ENCODE data around the gene CHD5. TPM values are rescaled to one million over a fixed set of nuclear protein-coding genes. Genes with fewer than 3 reads are reported as not detected.

CHD5 gene
- total RNA-seq, 1 experiment from 2014 or later: 1.6 TPM

DNA sequence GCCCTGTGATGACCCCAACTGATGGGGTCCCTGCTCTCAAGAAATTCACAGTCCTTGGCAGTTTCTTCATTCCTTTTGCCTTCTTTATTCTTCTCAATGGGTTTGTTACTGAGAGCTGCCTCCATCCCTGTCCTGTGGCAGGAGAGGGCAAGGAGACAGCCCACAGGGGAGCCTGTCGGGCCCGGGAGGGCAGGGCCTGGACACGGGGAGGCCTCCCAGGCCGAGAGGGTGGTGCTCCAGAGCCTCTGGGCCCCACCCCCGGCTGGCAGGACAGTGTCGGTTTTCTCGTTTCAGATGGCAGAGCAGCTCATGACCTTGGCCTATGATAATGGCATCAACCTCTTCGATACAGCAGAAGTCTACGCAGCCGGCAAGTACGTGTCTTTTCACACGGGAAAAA lies 98.2 kb downstream of the CHD5 start:
- Histone ChIP-seq H2BK12ac (ENCODE audit: insufficient read length, low read depth, low read length) (no peak overlapping the region), H3K4ac (ENCODE audit: low read depth, low read length) (no peak overlapping the region), H4K8ac (replicated peaks; ENCODE audit: insufficient read length, low read depth, low read length) (no peak overlapping the region), H3K27ac (ENCODE audit: insufficient read length, low read depth, low read length) (no peak overlapping the region), H2BK5ac (ENCODE audit: insufficient read length, low read length) (no peak overlapping the region), H3K4me2 (ENCODE audit: insufficient read depth, insufficient read length, low read length) (no peak overlapping the region), H4K5ac (ENCODE audit: insufficient read length, low read depth, low read length) (no peak overlapping the region), H2BK15ac (ENCODE audit: low read depth, low read length) (no peak overlapping the region), H3K18ac (ENCODE audit: insufficient read length, low read depth, low read length) (no peak overlapping the region), H3K79me2 (ENCODE audit: insufficient read depth, low read length) (no peaks in the 10 kb centered on the region), H3T11ph (ENCODE audit: low read length) (no peak overlapping the region), H4K91ac (ENCODE audit: insufficient read length, low read depth, low read length) (no peak overlapping the region), H3K4me1 (ENCODE audit: insufficient read depth, low read length) (no peaks in the 10 kb centered on the region), H3K79me1 (ENCODE audit: insufficient read depth, low read depth, low read length, poor library complexity, severe bottlenecking) (no peaks in the 10 kb centered on the region), H2BK120ac (ENCODE audit: low read depth, low read length, poor library complexity, severe bottlenecking) (no peak overlapping the region), H3K23ac (ENCODE audit: insufficient read length, low read depth, low read length) (no peak overlapping the region), H3K9me3 (ENCODE audit: control insufficient read depth, low read depth, low read length) (no peaks in the 10 kb centered on the region), H2AFZ (ENCODE audit: low read length) (no peak overlapping the region), H3K56ac (ENCODE audit: insufficient read length, low read depth, low read length) (no peak overlapping the region), H3K23me2 (ENCODE audit: insufficient read length, low read depth, low read length, poor library complexity, severe bottlenecking) (no peaks in the 10 kb centered on the region), H3K27me3 (ENCODE audit: insufficient read depth, low read length) (no peaks in the 10 kb centered on the region), H3K9ac (ENCODE audit: extremely low read depth, insufficient read length, low read length) (no peak overlapping the region), H2AK5ac (ENCODE audit: insufficient read length, low read length) (no peak overlapping the region), H4K20me1 (ENCODE audit: control insufficient read depth, insufficient read depth, insufficient read length) (no peaks in the 10 kb centered on the region), H3K14ac (ENCODE audit: insufficient read depth, low read length) (no peak overlapping the region), H2BK20ac (ENCODE audit: low read depth, low read length, poor library complexity, severe bottlenecking) (no peak overlapping the region)
- Mint-ChIP-seq H3K27me3 (ENCODE audit: low read depth) (no peaks in the 10 kb centered on the region; the same call in none of the 2 replicates), H3K4me3 (no peak overlapping the region), H3K27ac (no peak overlapping the region), H3K4me1 (peaks cover 21 to 34% of the 10 kb centered on the region in 2 experiments), H3K9me3 (no peaks in the 10 kb centered on the region), H3K36me3 (ENCODE audit: insufficient read depth in 1 of 3, low read depth in 3 of 3) (no peaks in the 10 kb centered on the region)
- no peak for DNase-seq
- WGBS (ENCODE audit: extremely low coverage, insufficient read length, low lambda C conversion rate): no CpG with 5 or more reads among the region's 12 CpGs
- TF ChIP-seq, protein P1, sequence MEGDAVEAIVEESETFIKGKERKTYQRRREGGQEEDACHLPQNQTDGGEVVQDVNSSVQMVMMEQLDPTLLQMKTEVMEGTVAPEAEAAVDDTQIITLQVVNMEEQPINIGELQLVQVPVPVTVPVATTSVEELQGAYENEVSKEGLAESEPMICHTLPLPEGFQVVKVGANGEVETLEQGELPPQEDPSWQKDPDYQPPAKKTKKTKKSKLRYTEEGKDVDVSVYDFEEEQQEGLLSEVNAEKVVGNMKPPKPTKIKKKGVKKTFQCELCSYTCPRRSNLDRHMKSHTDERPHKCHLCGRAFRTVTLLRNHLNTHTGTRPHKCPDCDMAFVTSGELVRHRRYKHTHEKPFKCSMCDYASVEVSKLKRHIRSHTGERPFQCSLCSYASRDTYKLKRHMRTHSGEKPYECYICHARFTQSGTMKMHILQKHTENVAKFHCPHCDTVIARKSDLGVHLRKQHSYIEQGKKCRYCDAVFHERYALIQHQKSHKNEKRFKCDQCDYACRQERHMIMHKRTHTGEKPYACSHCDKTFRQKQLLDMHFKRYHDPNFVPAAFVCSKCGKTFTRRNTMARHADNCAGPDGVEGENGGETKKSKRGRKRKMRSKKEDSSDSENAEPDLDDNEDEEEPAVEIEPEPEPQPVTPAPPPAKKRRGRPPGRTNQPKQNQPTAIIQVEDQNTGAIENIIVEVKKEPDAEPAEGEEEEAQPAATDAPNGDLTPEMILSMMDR (conservative IDR thresholded peaks at IDR 0.05): no peak
